ENCODE results near the gene COL4A1.

The COL4A1 gene

DNA sequence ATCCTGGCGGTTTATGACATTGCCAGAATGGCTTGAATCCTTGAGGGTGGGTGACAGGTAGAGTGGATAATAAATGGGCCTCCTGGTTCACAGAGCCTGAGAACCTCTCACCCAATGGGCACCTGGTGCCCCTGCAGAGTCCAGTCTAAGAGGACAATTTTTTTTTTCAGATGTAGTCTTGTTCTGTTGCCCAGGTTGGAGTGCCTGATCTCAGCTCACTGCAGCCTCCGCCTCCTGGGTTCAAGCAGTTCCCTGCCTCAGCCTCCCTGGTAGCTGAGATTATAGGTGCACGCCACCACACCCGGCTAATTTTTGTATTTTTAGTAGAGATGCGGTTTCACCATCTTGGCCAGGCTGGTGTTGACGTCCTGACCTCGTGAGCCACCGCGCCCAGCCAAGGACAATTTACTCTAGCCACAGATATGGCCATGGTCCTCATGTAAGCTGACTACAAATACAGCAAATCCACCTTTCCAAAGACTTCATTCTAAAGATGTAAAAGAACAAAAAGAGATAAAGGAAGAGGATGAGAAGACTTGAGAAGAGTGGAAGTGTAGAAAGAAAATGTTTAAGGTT is 33.1 kb upstream of the COL4A1 start:
- TF ChIP-seq TEAD4 (IDR thresholded peaks at IDR 0.05) (no peak), NFIC (IDR thresholded peaks at IDR 0.05) (no peak), EP300 (IDR thresholded peaks at IDR 0.05; ENCODE audit: borderline replicate concordance) (no peak), FOXM1 (IDR thresholded peaks at IDR 0.05; ENCODE audit: borderline replicate concordance, low read depth) (no peak), EGR1 (IDR thresholded peaks at IDR 0.05) (no peak)

GRCh38 chr13:110339263-110339662 is 32.3 kb upstream of the COL4A1 start:
- TF ChIP-seq CEBPB (IDR thresholded peaks at IDR 0.05) = no peak
- no peak for TF ChIP-seq RAD21 (IDR thresholded peaks at IDR 0.05; ENCODE audit: low read depth)
- TF ChIP-seq, protein P1, sequence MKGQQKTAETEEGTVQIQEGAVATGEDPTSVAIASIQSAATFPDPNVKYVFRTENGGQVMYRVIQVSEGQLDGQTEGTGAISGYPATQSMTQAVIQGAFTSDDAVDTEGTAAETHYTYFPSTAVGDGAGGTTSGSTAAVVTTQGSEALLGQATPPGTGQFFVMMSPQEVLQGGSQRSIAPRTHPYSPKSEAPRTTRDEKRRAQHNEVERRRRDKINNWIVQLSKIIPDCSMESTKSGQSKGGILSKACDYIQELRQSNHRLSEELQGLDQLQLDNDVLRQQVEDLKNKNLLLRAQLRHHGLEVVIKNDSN (IDR thresholded peaks at IDR 0.05) = no peak
- TF ChIP-seq REST (IDR thresholded peaks at IDR 0.05; ENCODE audit: low read depth) = no peak
- TF ChIP-seq MAX (IDR thresholded peaks at IDR 0.05) = no peak
- TF ChIP-seq FOXM1 (IDR thresholded peaks at IDR 0.05; ENCODE audit: borderline replicate concordance, low read depth) = no peak
- TF ChIP-seq CREB1 (IDR thresholded peaks at IDR 0.05; ENCODE audit: low read depth) = no peak

GRCh38 chr13:110338441-110339101 is 31.6 kb upstream of the COL4A1 start:
- TF ChIP-seq RAD21 (IDR thresholded peaks at IDR 0.05; ENCODE audit: low read depth) (no peak), NFIC (IDR thresholded peaks at IDR 0.05) (no peak), CEBPB (IDR thresholded peaks at IDR 0.05) (no peak), CREB1 (IDR thresholded peaks at IDR 0.05; ENCODE audit: low read depth) (no peak), REST (IDR thresholded peaks at IDR 0.05; ENCODE audit: low read depth) (no peak), EGR1 (IDR thresholded peaks at IDR 0.05) (no peak), YY1 (IDR thresholded peaks at IDR 0.05; ENCODE audit: low read depth) (no peak), FOXM1 (IDR thresholded peaks at IDR 0.05; ENCODE audit: borderline replicate concordance, low read depth) (no peak), TAF1 (IDR thresholded peaks at IDR 0.05; ENCODE audit: low read depth) (no peak), ZBTB7A (IDR thresholded peaks at IDR 0.05; ENCODE audit: low read depth) (no peak), TEAD4 (IDR thresholded peaks at IDR 0.05) (no peak), TCF12 (IDR thresholded peaks at IDR 0.05; ENCODE audit: low read depth) (no peak)
- TF ChIP-seq, protein P1 (IDR thresholded peaks at IDR 0.05) = no peak

- TF ChIP-seq CREB1 (IDR thresholded peaks at IDR 0.05; ENCODE audit: low read depth) = no peak
- TF ChIP-seq ZBTB7A (IDR thresholded peaks at IDR 0.05; ENCODE audit: low read depth) = no peak
- TF ChIP-seq MAX (IDR thresholded peaks at IDR 0.05) = no peak
- TF ChIP-seq TCF12 (IDR thresholded peaks at IDR 0.05; ENCODE audit: low read depth) = no peak
Measured at GRCh38 chr13:110337247-110337646, 30.3 kb upstream of the COL4A1 start.

DNA sequence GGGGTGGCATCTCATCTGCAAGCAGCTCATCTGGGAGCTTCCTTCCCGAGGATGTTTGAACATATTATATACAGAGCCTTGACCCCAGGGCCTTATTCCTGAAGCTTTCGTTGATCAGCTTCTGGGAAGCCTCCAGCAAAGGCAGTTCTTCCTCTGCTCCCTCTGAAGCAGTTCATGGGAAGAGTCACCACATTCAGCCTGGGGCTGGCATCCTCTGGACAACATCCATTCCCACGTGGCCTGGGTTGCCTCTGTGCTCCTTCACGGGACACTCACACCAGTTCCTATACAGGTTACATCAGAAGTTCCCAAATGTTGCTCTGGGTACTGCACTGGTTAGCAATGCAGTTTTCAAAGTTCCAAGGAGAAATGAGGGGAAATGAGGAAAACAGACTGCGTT is 29.7 kb upstream of the COL4A1 start:
- TF ChIP-seq FOXM1 (IDR thresholded peaks at IDR 0.05; ENCODE audit: borderline replicate concordance, low read depth) = no peak
- no peak for TF ChIP-seq MAX (IDR thresholded peaks at IDR 0.05)
- TF ChIP-seq REST (IDR thresholded peaks at IDR 0.05; ENCODE audit: low read depth) = no peak
- TF ChIP-seq, protein P1 (IDR thresholded peaks at IDR 0.05) = no peak
- TF ChIP-seq EGR1 (IDR thresholded peaks at IDR 0.05) = no peak
- TF ChIP-seq CEBPB (IDR thresholded peaks at IDR 0.05) = no peak
- no peak for TF ChIP-seq CREB1 (IDR thresholded peaks at IDR 0.05; ENCODE audit: low read depth)
- TF ChIP-seq TAF1 (IDR thresholded peaks at IDR 0.05; ENCODE audit: low read depth) = no peak
- TF ChIP-seq EP300 (IDR thresholded peaks at IDR 0.05; ENCODE audit: borderline replicate concordance) = no peak
- no peak for TF ChIP-seq TEAD4 (IDR thresholded peaks at IDR 0.05)

Measured in Ishikawa (cell line).